ENCODE results near the gene TMEM239. TPM values are rescaled to one million over a fixed set of nuclear protein-coding genes. Genes with fewer than 3 reads are reported as not detected.

TMEM239 gene
- total RNA-seq, 1 donor from 2014 or later = not detected

DNA sequence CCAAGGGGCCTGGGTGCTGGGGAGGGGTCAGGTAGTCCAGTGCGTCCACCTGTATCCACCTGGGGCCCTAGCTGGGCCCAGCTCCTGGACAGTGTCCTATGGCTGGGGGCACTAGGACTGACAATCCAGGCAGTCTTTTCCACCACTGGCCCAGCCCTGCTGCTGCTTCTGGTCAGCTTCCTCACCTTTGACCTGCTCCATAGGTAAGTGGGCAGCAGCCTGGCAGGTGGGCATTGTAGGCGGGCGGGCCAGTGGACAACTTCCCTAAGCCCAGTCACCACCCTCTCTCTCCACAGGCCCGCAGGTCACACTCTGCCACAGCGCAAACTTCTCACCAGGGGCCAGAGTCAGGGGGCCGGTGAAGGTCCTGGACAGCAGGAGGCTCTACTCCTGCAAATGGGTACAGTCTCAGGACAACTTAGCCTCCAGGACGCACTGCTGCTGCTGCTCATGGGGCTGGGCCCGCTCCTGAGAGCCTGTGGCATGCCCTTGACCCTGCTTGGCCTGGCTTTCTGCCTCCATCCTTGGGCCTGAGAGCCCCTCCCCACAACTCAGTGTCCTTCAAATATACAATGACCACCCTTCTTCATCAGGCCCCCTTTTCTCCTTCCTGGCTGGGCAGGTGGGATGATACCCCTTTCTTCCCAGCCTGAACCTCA is 793 bp upstream of the TMEM239 start:
- TF ChIP-seq CTCF (IDR thresholded peaks at IDR 0.05; ENCODE audit: insufficient read depth, low read length, poor library complexity, severe bottlenecking) = no peak
- DNase-seq (ENCODE audit: low read depth) = no peak
- no peaks in the 10 kb centered on the region for H3K36me3 ChIP-seq (ENCODE audit: control insufficient read depth, insufficient read depth, low read length)
- peaks cover 10% of the 10 kb centered on the region for H3K27me3 ChIP-seq (ENCODE audit: control insufficient read depth, insufficient read depth, low read length)
- H3K4me3 ChIP-seq (ENCODE audit: low read depth, low read length) = no peak overlapping the region

DNA sequence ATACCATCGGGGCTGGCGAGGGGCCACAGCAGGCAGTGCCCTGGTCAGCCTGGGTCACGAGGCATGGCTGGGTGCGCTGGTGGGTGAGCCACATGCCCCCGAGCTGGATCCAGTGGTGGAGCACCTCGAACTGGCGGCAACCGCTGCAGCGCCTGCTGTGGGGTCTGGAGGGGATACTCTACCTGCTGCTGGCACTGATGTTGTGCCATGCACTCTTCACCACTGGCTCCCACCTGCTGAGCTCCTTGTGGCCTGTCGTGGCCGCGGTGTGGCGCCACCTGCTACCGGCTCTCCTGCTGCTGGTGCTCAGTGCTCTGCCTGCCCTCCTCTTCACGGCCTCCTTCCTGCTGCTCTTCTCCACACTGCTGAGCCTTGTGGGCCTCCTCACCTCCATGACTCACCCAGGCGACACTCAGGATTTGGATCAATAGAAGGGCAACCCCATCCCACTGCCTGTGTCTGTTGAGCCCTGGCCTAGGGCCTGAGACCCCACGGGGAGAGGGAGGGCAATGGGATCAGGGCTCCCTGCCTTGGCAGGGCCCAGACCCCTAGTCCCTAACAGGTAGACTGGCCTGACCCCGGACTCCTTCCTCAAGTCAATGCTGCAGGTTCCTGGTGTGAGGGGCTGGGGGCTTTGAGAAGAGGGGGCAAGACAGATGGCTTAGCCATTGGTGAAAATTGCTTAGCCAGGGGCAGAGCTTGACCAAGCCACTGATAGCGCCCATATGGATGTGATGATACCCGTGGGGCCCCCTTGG is 598 bp downstream of the TMEM239 start:
- no peak for DNase-seq (ENCODE audit: low read depth)
- no peak for TF ChIP-seq CTCF (IDR thresholded peaks at IDR 0.05; ENCODE audit: insufficient read depth, low read length, poor library complexity, severe bottlenecking)
- Histone ChIP-seq H3K36me3 (ENCODE audit: control insufficient read depth, insufficient read depth, low read length) (no peaks in the 10 kb centered on the region), H3K27me3 (ENCODE audit: control insufficient read depth, insufficient read depth, low read length) (peaks cover 23% of the 10 kb centered on the region), H3K4me3 (ENCODE audit: low read depth, low read length) (no peak overlapping the region)

- DNase-seq (ENCODE audit: low read depth) = no peak
- TF ChIP-seq CTCF (IDR thresholded peaks at IDR 0.05; ENCODE audit: insufficient read depth, low read length, poor library complexity, severe bottlenecking) = no peak
- peaks cover 27% of the 10 kb centered on the region for H3K27me3 ChIP-seq (ENCODE audit: control insufficient read depth, insufficient read depth, low read length)
- no peak overlapping the region for H3K4me3 ChIP-seq (ENCODE audit: low read depth, low read length)
- H3K36me3 ChIP-seq (ENCODE audit: control insufficient read depth, insufficient read depth, low read length) = no peaks in the 10 kb centered on the region
Measured at GRCh38 chr20:2817341-2817726, 1.2 kb downstream of the TMEM239 start.

GRCh38 chr20:2817891-2818595 is 1.9 kb downstream of the TMEM239 start:
- Histone ChIP-seq H3K4me3 (ENCODE audit: low read depth, low read length) (no peak overlapping the region), H3K36me3 (ENCODE audit: control insufficient read depth, insufficient read depth, low read length) (no peaks in the 10 kb centered on the region), H3K27me3 (ENCODE audit: control insufficient read depth, insufficient read depth, low read length) (peaks cover 27% of the 10 kb centered on the region)
- no peak for DNase-seq (ENCODE audit: low read depth)
- TF ChIP-seq CTCF (IDR thresholded peaks at IDR 0.05; ENCODE audit: insufficient read depth, low read length, poor library complexity, severe bottlenecking) = no peak

- Histone ChIP-seq H3K4me3 (ENCODE audit: low read depth, low read length) (no peak overlapping the region), H3K27me3 (ENCODE audit: control insufficient read depth, insufficient read depth, low read length) (peaks cover 27% of the 10 kb centered on the region), H3K36me3 (ENCODE audit: control insufficient read depth, insufficient read depth, low read length) (no peaks in the 10 kb centered on the region)
- TF ChIP-seq CTCF (IDR thresholded peaks at IDR 0.05; ENCODE audit: insufficient read depth, low read length, poor library complexity, severe bottlenecking) = no peak
- DNase-seq (ENCODE audit: low read depth) = no peak
Measured at GRCh38 chr20:2820084-2820895, 4.1 kb downstream of the TMEM239 start.

Measured in kidney epithelial cell (primary cell).